Spleen (tissue), 7 donors: ENCODE measurements around the gene DMPK.

Source experiments
- CTCF ChIP-seq, 11 experiments: fragments of 200-600 bp in 7 of 11; fragments of 450-650 bp in 4 of 11; sonication (generic) in 4 of 11; IDR thresholded peaks in 8 of 11; conservative IDR thresholded peaks in 3 of 11; 1 replicate in 7 of 11; 2 replicates in 4 of 11; pipeline versions ENCODE4 v1.4.0 to v1.8.0; 2016 to 2021; ENCODE audit warnings: antibody characterized with exemption in 11 of 11, inconsistent platforms in 4 of 11, mild to moderate bottlenecking in 1 of 11
- POLR2A ChIP-seq, 3 donors: fragments of 450-650 bp; IDR thresholded peaks; one replicate each; pipeline ENCODE4 v1.5.1; 2017; ENCODE audit warnings: antibody characterized with exemption in 3 of 3, mild to moderate bottlenecking in 1 of 3
- POLR2AphosphoS5 ChIP-seq, 3 donors: sonication (generic); formaldehyde crosslinking; IDR thresholded peaks; one replicate each; pipeline ENCODE4 v1.5.1; 2017; ENCODE audit warnings: antibody characterized with exemption in 3 of 3
- donor health status: DM: no; HTN: no; CAD: no; lungs with moderate emphysema.
- donor health status: DM: no; HTN: no; CAD: no.
- donor health status: DM: no; HTN: no; CAD: no.

DNA sequence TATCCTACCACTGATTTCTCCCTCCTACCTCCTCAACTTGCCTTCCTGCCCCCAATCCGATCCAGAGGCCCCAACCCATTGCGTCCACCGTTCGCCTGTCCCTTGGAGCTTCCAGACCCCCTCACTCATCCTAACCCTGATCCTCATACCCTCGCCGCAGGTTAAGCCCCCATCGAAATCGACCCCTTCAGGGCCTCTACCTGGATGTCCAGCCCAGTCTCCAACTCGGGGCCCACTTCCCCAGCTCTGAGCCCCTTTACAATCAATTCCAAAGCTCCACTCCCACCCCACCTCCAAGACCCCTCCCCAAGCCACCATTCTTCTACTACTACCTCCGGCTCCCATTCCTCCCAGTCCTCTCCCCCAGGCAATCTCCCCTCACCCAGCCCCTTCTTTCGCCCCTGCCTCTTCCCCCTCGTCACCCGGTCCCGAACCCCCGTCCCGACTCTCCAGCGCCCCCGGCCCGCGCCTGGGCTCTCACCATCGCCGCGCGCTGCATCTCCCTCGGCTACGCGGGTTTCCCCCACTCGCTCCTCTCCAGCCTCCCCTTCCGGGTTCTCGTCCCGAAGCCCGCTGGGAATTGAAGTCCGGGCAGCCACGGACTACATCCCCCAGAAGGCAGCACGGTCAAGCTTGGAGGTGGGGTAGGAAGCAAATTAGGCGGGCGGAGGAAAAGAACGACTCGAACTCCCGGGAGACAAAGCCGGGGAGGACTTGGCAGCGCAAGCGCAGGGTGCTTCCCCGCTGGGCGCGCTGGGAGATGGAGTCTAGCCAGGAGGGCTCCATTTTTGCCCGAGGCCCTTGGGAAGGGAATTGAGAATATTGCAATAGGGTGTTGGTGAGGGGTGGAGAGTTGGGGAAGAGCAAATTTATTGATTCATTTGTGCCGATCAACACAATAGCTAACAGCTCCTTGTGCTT lies 51.7 kb downstream of the DMPK start, which contains the start of gene FBXO46:
- TF ChIP-seq POLR2A (IDR thresholded peaks at IDR 0.05), result peak in 2 of 3 donors; percentile 49 to 50
- TF ChIP-seq CTCF (IDR thresholded peaks at IDR 0.05 in 8 of 11, conservative IDR thresholded peaks at IDR 0.05 in 3 of 11), result peak in 2 of 11 experiments; percentile 23 to 26
- peak; percentile 95 to 97 (median 96) for TF ChIP-seq POLR2AphosphoS5 (IDR thresholded peaks at IDR 0.05)
